GM12801 (cell line): ENCODE measurements around the gene FRS2.

Experiments used
- TF ChIP-seq, protein P1 (sequence below): IDR thresholded peaks from one replicate; pipeline ENCODE4 v1.5.1; 2011; ENCODE audit warnings: control low read depth; ENCODE audit not compliant: insufficient read length; ENCODE audit errors: extremely low read depth

Gene FRS2

DNA sequence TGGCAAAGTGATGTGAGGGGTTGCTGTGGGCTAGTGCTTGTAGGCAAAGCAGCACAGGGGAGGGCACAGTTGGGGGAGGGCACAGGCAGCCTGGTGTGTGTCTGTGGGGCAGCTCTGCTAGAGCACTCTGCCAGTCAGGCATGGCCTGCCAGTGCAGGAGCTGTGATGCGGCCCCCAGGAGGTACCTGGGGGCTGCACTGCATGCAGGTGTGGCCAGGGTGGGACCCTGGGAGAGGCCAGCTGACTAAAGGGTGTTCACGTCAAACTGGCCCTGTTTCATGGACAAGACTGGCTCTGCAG lies 54.1 kb downstream of the FRS2 start:
- TF ChIP-seq, protein P1, sequence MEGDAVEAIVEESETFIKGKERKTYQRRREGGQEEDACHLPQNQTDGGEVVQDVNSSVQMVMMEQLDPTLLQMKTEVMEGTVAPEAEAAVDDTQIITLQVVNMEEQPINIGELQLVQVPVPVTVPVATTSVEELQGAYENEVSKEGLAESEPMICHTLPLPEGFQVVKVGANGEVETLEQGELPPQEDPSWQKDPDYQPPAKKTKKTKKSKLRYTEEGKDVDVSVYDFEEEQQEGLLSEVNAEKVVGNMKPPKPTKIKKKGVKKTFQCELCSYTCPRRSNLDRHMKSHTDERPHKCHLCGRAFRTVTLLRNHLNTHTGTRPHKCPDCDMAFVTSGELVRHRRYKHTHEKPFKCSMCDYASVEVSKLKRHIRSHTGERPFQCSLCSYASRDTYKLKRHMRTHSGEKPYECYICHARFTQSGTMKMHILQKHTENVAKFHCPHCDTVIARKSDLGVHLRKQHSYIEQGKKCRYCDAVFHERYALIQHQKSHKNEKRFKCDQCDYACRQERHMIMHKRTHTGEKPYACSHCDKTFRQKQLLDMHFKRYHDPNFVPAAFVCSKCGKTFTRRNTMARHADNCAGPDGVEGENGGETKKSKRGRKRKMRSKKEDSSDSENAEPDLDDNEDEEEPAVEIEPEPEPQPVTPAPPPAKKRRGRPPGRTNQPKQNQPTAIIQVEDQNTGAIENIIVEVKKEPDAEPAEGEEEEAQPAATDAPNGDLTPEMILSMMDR = no peak

GRCh38 chr12:69524755-69525469 lies 54.7 kb downstream of the FRS2 start:
- TF ChIP-seq, protein P1 = no peak

- TF ChIP-seq, protein P1 = no peak
Observed at GRCh38 chr12:69527506-69528272, 57.5 kb downstream of the FRS2 start.

DNA sequence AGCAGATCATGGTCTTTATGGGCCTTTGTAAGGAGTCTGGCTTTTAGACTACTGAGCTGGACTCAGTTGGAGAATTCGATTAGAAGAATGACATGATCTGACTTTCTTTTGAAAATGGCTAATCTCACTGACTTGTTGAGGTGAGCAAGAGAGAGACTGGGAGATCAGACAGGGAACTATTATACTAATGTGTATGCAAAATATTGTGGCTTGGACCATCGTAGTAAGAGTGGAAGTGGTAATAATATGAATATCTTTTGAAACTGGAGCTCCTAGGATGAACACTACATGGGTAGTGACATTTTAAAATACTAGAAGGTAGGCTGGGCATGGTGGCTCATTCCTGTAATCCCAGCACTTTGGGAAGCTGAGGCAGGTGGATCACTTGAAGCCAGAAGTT lies 58.8 kb downstream of the FRS2 start:
- TF ChIP-seq, protein P1 = no peak

- TF ChIP-seq, protein P1 = no peak
Observed at GRCh38 chr12:69533844-69534243, 63.7 kb downstream of the FRS2 start.

DNA sequence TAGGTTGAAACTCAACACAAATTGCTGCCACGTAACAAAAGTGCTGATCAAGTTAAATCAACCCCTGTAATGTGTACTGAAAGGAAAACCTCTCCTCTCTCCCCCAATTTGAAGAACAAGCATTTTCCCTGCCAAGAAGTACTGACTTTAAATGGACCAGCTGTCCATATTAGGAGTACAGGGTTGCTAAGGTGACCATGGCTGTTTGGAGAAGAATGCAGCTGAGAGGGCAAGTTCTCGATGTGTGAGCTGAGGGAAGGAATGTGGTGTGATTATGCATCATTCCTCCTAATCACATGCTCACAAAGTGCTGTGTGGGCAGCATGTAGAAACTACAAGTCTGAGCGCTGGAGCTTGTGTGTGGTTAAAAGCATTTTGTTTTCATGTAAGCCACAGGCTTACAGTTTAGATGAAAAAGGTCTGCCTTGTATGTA lies 64.2 kb downstream of the FRS2 start:
- TF ChIP-seq, protein P1 = no peak

DNA sequence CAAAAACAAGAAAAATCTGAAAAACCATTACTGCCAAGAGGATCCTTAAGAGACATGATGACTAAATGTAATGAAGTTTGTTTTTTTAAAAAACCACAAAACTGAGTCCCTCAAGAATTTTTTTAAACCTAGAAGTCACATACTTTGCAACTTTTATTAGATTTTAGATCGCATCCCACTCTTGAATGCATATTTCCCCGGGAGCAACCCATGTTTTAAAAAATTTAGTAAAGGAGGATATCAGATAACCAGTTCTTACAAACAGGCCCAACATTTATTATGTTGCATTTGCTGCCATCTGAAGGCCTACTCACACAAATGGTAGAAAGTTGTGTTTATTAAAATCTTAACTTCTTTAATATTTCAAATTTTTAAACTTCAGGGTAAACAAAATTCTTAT lies 70.8 kb downstream of the FRS2 start:
- TF ChIP-seq, protein P1 = no peak
